Stimulated activated CD4-positive, alpha-beta T cell treated with anti-CD3 and anti-CD28 coated beads, TNF-alpha, amount 100 ng/mL, for 4 hours (primary cell): ENCODE measurements around the gene TBC1D1.
"Not testable (repeated sequence)": the region's sequence is repeated elsewhere in the genome, so short reads cannot be mapped to it uniquely, and the experiment has no call there.

Experiments used
- DNase-seq, 3 experiments: peaks; one replicate each; pipeline ENCODE4 v3.0.0-alpha.2; 2020; ENCODE audit warnings: low read depth in 3 of 3

TBC1D1 gene

DNA sequence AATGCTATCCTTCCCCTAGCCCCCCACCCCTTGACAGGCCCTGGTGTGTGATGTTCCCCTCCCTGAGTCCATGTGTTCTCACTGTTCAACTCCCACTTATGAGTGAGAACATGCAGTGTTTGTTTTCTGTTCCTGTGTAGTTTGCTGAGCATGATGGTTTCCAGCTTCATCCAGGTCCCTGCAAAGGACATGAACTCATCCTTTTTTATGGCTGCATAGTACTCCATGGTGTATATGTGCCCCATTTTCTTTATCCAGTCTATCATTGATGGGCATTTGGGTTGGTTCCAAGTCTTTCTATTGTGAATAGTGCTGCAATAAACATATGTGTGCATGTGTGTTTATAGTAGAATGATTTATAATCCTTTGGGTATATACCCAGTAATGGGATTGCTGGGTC is 32.2 kb downstream of the TBC1D1 start:
- not testable (repeated sequence) for DNase-seq

DNA sequence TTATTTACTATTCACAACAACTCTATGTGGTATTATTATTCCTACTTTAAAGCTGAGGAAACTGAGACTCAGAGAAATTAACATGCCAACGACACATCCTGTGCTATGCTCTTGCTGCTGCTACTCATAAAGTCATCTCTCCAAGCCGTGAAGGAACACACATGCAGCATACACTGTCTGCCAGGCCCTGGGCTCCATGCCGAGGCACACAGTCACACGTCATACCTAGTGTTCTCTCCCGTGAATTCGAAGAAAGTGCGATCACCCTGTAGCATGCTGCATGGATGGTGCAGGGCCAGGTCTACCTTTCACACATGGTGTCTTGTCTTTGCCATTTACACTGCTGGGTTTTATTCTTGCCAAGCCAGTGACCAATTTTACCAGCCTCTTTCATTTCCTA is 34.1 kb downstream of the TBC1D1 start:
- no peak for DNase-seq

DNA sequence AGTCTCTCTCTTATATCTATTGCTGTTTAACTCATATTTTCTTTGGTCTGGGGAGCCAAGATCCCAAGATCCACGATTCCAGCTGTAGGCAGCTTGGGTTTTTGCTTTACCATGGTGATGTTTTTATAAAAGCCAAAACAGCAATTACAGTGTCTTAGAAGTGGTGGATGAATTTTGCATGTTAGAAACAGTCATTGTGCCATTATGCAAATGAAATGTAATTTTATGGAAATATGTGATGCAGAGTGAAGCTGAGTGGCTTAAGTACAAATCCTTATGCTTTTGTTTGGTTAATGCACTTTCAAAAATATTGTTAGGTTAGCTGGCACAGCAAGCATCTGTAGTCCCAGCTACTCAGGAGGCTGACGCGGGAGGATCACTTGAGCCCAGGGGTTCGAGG is 36.5 kb downstream of the TBC1D1 start:
- no peak for DNase-seq

DNA sequence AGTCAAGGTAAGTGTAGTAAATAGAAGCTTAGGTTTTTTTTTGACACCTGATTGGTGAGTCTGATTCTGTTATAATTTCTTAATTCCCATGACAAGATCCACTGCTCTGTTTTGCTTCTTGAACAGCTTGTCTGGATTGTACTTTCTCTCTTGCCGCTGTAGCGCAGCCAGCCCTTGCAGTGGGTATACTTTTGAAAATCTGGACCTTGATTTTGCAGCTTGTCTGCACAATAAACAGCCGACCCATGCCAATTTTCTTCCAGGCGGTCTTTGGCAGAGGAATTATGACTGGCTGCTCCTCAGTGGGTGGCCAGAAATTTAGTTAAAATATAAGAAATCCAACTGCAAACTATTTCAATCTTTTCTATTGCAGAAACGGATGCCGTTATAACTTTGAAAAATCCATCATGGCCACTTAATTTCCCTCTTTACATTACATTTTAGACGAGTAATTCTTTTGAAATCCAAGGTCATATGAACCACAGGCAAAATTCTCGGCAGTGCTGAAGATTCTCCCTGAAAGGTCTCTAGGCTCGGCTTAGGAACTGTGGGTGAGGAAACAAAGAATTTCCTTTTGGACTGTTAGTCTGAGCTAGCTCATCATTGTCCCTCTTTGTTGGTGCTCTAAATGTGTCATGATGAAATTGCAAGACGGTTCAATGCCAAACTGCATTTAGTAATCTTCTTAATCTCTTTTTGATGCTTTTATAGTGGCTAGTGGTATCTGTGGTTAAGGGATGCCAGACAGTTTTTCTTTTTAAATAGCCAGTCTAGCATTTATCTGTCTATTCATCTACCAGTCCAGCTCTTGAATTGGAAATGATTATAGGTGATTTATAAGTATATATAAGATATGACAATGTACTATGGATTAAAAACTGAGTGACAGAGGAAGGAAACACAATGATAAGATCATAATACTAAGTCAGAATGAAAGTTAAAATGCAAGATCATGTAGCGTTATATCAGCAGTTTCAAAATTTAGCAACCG is 37.8 kb downstream of the TBC1D1 start:
- no peak for DNase-seq

DNA sequence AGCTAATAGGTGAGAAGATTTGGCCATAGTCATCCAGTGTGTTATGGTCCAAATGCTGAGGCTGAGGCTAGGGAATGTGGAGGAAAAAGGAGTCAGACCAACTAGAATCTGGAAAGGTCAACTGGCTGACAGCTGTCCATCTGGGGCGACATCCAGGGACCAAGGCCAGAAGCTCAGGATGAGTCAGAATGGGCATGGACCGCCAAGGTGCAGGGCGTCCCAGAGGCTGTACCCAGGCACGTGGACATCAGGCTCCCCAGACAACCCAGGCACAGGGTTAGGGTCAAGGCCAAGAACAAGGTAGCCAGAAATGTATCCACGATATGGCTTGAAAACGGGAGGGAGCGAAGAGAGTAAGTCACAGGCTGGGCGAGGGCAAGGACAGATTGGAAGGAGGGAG is 43.2 kb downstream of the TBC1D1 start:
- no peak for DNase-seq

DNA sequence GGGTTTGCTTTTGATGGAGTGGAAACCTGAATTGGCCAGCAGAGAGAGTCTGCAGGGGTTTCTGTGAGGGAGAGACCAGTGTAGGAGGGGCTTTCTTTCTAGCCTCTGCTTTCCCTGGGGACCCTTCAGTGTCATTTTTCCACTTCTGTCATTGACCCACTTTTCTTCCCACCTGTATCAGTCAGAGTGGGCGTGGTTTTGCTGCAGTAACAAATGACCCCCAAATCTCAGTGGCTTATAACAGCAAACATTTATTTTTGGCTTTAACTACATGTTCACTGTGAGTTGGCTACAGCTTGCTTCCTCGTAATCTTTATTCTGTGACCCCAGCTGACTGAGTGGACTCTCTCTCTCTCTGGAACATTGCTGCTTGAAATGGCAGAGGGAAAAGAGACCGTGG is 43.7 kb downstream of the TBC1D1 start:
- no peak for DNase-seq

DNA sequence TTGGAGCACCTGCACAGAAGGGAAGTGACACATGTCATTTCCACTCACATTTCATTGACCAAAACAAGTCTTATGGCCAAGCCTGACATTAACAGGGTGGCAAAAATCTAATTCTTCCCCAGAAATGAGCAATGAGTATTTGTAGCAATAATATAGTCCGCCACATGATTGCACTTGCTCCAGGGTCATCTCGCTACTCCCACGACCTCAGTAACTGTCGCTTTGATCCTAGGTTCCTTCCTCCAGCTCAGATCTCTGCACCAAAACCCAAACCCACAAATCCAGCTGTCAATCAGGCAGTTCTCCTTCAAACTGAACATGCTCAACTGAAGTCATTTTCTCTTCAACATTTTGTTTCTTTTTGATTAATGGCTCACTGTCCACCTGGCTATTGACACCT is 44.1 kb downstream of the TBC1D1 start:
- DNase-seq, result no peak

DNA sequence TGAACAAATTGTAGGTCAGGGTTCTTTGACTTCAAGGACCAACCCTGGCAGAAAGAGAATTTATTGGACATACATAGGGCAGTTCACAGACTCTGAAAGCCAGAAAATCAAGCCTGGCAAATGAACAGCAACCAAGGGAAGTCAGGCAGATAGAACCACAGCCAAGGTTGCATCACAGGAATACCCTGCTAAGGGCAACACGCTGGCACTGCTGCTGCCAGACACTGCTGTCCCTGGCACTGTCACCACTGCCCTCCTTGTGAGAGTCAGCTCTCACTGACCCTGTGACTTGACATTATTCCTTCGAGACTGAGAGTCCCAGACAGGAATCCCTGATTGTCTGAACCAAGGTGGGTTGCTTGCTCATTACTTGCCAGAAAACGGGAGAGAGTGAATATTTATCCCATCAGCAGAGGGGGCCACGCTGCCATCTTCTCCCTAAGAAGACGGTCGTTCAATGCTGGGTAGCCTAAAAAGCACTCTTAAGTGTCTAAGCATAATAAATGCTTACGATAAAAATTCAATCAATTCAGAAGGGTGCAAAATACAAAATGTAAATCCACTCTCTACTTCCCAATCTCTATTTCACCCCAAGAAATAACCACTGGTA is 46.1 kb downstream of the TBC1D1 start:
- no peak for DNase-seq

DNA sequence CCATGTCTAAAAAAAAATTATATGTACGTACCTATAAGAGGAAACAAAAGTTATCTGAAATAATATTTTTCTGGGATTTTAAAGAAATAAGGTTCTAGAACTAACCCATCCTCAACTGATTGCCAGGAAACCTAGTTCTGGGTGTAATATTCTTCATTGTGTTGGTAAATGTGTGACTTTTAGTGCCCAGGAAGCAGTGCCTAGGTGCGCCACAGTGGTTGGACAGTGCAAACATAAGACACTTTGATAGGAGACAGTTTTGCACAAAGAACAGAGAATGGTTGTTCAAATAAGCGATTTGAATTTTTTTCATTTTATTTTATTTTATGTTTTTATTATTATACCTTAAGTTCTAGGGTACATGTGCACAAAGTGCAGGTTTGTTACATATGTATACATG is 47.3 kb downstream of the TBC1D1 start:
- DNase-seq, result no peak

DNA sequence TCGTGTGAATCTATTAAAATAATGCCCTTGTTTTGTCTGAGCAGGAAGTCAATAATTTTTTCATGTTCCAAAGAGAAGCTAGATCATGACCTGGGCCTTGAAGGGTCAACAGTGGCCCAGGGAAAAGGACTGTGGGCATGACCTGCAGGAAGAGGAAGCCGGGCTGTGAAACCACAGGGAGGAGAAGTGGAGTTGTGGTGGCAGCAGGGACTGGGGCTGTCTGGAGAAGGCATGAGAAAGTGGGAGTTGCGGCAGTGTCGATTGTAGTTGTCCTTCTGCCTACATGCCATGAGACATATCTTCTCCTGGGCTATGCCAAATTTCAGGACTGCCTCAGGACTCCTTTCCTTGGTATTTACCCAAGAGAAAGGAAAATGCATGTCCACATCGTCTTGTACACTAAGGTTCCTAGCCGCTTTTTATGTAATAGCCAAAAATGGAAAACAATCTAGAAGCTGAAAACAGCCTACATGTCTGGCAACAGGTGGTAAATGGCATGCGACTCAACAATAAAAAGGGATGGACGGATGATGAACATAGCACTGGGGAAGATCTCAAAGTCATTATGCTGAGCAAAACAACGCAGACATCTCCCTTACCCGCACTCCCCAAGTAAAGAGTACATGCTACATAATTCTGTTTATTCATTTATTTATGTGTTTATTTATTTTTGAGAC is 55.8 kb downstream of the TBC1D1 start:
- no peak for DNase-seq

DNA sequence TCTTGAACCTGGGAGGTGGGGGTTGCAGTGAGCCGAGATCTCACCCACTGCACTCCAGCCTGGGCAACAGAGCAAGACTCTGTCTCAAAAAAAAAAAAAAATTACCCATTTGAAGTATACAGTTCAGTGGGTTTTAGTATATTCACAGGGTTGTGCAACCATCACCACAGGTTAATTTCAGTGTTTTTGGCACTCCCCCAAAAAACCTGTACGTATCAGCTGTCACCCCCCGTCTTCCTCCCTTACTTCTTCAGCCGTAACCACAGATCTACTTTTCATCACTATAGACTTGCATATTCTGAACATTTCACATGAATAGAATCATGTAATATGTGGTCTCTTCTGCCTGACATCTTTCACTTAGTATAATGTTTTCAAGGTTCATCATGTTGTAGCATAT is 57.7 kb downstream of the TBC1D1 start:
- no peak for DNase-seq

DNA sequence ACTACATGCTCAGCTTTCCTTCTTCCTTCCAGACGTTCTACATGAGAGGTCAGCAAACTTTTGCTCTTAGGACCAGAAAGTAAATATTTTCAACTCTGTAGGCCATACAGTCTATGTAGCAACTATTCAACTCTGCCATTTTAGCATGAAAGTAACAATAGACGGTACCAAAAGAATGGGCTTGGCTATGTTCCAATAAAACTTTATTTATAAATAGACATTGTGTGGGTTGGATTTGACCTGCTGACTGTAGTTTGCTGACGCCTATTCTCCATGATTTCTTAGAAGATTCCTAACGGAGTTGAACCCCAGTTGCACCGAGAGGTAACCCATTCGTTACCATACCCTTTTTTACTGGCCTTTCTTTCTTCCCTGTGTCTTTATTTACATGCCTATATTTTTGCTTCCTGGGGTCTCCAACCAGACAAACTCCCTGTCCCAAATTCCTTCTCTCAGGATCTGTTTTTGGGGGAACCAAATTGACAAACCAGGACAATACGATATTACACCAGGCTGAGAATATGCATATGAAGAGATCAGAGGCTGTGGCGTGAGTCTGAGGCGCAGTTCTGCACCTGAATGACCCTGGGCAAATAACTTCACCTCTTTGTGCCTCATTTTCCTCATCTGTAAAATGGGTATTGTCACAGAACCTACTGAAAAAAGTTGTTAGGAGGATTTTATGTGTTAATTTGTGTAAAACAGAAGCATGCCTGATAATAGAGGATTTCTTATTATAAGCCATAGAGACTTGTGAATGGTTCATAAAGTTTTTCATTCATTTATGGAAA is 58.9 kb downstream of the TBC1D1 start:
- no peak for DNase-seq

DNA sequence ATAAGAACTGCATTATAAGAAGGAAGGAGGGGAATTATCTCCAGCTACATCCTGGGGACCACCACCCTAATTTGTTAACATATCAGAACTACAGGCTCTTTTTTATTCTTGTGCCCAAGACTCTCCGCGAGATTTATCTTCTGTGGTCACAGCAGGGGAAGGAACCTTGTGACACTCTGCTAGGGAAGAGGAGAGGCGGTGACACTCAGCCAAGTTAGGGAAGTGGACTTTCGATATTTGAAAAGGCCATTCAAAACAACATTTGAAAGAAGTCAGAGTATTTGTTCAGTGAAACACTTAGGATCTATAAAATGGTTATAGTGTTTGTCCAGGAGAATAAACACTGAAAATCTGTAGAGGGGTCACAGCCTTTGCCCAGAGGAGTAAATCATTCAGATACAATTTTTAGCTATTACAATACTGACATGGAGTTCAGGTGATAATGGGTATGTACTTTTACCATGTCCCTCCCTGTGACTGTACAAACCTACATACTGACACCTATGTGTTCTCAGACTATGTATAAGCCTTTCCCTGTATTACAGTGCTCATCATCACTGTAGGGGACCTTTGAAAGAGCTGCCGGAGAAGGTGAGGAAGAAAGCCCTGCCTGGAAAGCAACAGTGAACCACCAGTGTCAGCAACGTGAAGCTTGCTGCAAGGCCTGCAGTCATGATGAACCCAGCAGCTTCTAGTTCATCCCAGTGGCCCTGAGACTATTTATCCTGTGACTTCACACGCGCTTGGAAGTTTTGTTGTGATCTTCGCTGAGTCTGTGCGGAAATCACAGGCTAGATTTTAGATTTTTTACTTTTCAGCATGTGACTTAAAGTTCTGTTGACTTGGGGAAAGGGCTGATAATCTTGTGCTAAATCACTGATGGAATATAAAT is 60.8 kb downstream of the TBC1D1 start:
- no peak for DNase-seq

DNA sequence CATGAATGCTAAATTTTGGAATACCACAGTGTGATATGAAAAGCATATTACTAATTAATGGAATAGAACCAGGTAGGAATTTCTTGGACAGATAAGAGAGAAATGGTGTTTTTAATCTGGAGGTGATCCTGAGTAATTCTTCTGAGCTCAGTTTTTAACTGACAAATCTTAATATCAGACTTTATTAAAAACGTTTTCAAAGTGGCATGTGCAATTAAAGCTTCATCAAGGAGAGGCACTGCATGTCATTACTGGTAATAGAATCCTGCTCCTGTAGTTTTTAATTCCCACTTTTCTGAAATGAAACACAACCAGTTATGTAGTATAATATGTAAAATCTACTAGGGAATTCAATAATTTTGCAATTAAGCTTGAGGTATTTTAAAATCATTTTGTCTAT is 62.3 kb downstream of the TBC1D1 start:
- no peak for DNase-seq

DNA sequence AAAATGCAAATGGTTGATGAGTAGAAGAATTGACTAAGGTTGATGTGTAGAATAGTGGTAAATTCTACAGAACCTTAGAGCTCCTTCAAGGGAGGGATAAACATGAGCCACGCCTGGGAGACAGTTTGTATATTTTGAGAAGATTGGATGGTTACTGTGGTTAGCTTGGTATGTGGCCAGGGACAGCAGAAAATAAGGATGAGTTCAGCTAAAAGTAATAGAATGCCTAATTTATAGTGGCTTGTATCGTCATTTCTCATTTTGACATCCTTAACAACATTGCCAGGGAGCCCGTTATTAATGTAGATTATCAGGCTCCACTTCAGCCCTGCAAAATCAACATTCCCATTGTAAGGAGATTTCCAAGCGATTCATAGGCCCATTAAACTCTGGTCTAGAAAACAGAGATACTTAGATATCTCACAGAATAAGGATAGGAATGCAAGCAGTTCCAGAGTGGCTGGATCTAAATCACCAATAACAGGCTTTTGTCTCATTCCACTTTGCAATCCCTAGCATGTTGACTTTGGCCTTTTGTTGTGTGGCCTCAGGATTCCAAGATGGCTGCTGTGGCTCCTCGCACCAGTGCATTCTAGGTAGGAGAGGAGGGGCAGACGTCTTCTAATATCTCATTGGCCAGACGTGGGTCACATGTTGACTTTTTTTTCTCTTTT is 62.9 kb downstream of the TBC1D1 start:
- DNase-seq, result no peak

DNA sequence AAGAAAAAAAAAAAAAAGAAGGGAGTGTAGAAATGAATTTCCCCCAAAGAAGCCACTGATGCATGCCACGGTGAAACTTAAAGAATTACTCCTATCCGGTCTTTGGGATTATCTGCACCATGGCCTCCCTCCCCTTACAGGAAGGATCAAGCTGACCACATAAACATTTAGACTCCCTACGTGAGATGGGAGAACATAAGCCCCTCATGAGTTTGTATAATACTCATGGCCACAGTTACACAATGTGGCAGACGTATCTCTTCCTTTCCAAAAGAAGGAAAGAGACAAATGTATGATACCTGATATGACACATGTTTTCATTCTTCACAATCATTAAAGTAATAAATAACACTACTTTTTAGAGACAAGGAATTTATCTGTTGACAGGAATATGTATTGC is 66.1 kb downstream of the TBC1D1 start:
- DNase-seq, result no peak

DNA sequence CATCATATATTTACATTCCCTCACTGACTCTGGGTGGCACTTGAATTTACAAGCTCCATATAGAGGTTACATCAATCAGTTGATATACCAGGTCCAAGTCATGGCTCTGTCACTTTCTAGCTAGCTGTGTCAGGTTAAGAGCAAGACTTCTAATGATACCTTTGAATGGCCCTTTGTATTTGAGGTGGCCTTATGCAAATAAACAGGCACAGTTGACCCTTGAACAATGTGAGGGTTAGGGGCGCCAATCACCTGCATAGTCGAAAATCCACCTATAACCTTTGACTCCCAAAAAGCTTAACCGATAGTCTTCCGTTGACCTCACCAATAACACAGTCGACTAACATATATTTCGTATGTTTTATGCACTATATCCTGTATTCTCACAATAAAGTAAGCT is 68.0 kb downstream of the TBC1D1 start:
- DNase-seq, result no peak

DNA sequence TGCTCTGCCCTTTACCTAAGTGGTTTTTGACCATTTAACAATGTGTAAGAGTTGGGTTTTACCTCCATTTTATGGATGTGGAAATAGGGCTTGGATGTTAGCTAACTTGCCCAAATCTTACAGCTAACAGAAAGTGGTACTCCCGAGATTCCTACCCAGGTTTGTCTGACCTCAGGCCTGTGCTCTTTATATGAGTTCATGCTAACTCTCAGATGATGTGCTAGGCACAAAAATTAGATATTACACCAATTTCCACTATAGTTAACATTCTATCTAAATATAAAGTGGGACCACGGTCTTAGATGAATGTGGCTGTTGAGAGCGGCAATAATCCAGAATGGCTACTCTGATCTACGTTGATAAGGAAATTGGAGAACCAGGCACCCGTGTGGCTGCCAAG is 69.2 kb downstream of the TBC1D1 start, which contains the start of gene PTTG2:
PTTG2 (plus strand) TSS at position 301 of the 400 bp plus-strand sequence; CDS start at position 338, 37 bp downstream.
- DNase-seq, result no peak

DNA sequence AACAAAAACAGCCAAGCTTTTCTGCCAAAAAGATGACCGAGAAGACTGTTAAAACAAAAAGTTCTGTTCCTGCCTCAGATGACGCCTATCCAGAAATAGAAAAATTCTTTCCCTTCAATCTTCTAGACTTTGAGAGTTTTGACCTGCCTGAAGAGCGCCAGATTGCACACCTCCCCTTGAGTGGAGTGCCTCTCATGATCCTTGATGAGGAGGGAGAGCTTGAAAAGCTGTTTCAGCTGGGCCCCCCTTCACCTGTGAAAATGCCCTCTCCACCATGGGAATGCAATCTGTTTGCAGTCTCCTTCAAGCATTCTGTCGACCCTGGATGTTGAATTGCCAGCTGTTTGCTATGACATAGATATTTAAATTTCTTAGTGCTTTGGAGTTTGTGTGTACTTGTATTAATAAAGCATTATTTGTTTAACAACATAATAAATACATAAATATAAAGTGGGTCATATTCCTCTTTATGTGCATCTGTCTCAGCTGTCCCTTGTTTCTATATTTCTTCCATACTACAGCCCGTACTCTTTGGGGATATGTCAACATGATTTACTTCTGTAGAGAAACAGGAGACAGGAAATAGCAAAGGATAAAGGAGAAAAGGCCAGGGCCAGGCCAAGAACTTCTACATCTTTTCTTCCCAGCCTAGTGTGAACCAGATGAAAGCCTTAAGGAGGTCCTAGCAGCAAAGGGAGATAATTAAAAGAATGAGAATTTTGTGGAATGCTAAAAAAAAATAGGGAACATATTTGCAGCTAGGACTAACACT is 70.0 kb downstream of the TBC1D1 start:
- no peak for DNase-seq
